HuH-7 (cell line): ENCODE results near the gene AP2M1.
A peak's percentile ranks its signal among the peaks of the same experiment; 100 is the strongest.

ENCODE experiments used
- DNase-seq: peaks from one replicate; pipeline ENCODE4 v3.0.0; 2011; ENCODE audit warnings: low spot score

The AP2M1 gene

GRCh38 chr3:184180165-184180564, 5.5 kb downstream of the AP2M1 start:
- DNase-seq: no peak

GRCh38 chr3:184181596-184181995, 6.9 kb downstream of the AP2M1 start:
- DNase-seq: no peak

- DNase-seq: no peak
Measured at GRCh38 chr3:184183679-184184078, 9.0 kb downstream of the AP2M1 start.

- DNase-seq: no peak
Measured at GRCh38 chr3:184184546-184185230, 10.0 kb downstream of the AP2M1 start.

- DNase-seq: peak; percentile 95
Measured at GRCh38 chr3:184185461-184186183, 11.0 kb downstream of the AP2M1 start.

- no peak for DNase-seq
Measured at GRCh38 chr3:184186184-184186901, 11.7 kb downstream of the AP2M1 start, which contains the start of gene ABCF3. ABCF3 (plus strand) TSS chr3:184186199; CDS start chr3:184186208, 9 bp downstream.

- no peak for DNase-seq
Measured at GRCh38 chr3:184186902-184187207, 12.2 kb downstream of the AP2M1 start.

- DNase-seq: no peak
Measured at GRCh38 chr3:184188080-184188479, 13.4 kb downstream of the AP2M1 start.

GRCh38 chr3:184189421-184189820, 14.8 kb downstream of the AP2M1 start:
- DNase-seq: no peak

- no peak for DNase-seq
Measured at GRCh38 chr3:184192889-184193288, 18.2 kb downstream of the AP2M1 start.

- DNase-seq: no peak
Measured at GRCh38 chr3:184193991-184194539, 19.4 kb downstream of the AP2M1 start.

GRCh38 chr3:184196536-184196935, 21.9 kb downstream of the AP2M1 start:
- no peak for DNase-seq

- DNase-seq: no peak
Measured at GRCh38 chr3:184198509-184198908, 23.9 kb downstream of the AP2M1 start.

- DNase-seq: no peak
Measured at GRCh38 chr3:184200825-184201224, 26.2 kb downstream of the AP2M1 start.

GRCh38 chr3:184203526-184203925, 28.9 kb downstream of the AP2M1 start:
- no peak for DNase-seq

- no peak for DNase-seq
Measured at GRCh38 chr3:184209146-184209923, 34.7 kb downstream of the AP2M1 start.

GRCh38 chr3:184211297-184211696, 36.6 kb downstream of the AP2M1 start:
- no peak for DNase-seq

- no peak for DNase-seq
Measured at GRCh38 chr3:184211718-184212117, 37.1 kb downstream of the AP2M1 start.

GRCh38 chr3:184218814-184219213, 44.2 kb downstream of the AP2M1 start:
- DNase-seq: no peak

- no peak for DNase-seq
Measured at GRCh38 chr3:184222521-184222920, 47.9 kb downstream of the AP2M1 start.

- DNase-seq: no peak
Measured at GRCh38 chr3:184223946-184224345, 49.3 kb downstream of the AP2M1 start.

GRCh38 chr3:184227481-184227935, 52.9 kb downstream of the AP2M1 start:
- peak; percentile 85 for DNase-seq
